WI38 (cell line): ENCODE results near the gene LSAMP.

ENCODE experiments used
- H3K4me3 ChIP-seq: 2 replicates; pipeline ENCODE4 v1.5.1; 2011; ENCODE audit warnings: low read depth, mild to moderate bottlenecking, control low read depth, low read length
- CTCF ChIP-seq: IDR thresholded peaks from 2 replicates; pipeline ENCODE4 v1.5.1; 2012; ENCODE audit warnings: low read depth, mild to moderate bottlenecking, control low read depth, low read length

LSAMP gene

GRCh38 chr3:116341381-116341780, 103.9 kb downstream of the LSAMP start:
- TF ChIP-seq CTCF, result no peak
- no peak overlapping the region for H3K4me3 ChIP-seq

- no peak overlapping the region for H3K4me3 ChIP-seq
- no peak for TF ChIP-seq CTCF
Observed at GRCh38 chr3:116340680-116341216, 104.5 kb downstream of the LSAMP start.

DNA sequence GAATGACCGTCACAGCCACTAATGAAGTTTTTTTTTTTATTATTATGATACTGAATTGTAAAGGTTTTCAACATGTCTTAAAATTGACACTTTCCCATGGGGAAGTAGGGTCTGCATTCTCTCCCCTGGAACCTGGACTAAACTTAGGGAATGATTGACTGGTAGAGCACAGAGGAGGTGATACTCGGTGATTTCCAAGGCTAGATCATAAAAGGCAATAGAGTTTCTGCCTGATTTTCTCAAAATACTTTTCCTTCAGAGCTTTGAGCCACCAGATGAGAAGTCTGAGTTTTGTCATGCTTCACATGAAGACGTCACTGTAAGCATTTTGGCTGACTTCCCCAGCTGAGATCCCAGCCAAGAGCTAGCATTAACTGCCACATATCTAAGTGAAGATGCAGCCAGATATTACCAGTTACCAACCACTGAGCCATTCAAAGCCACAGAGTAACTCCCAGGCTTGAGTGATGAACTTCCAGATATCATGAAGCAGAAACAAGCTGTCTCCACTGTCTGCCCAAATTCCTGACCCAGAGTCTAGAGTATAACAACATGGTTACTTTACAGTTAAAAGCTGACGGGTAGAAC, 105.8 kb downstream of the LSAMP start:
- H3K4me3 ChIP-seq, result no peak overlapping the region
- no peak for TF ChIP-seq CTCF

GRCh38 chr3:116338713-116339112, 106.6 kb downstream of the LSAMP start:
- TF ChIP-seq CTCF, result no peak

GRCh38 chr3:116337229-116337628, 108.1 kb downstream of the LSAMP start:
- no peak overlapping the region for H3K4me3 ChIP-seq
- no peak for TF ChIP-seq CTCF

More at GRCh38 chr3:116338713-116339112, 106.6 kb downstream of the LSAMP start:
- no peak overlapping the region for H3K4me3 ChIP-seq

DNA sequence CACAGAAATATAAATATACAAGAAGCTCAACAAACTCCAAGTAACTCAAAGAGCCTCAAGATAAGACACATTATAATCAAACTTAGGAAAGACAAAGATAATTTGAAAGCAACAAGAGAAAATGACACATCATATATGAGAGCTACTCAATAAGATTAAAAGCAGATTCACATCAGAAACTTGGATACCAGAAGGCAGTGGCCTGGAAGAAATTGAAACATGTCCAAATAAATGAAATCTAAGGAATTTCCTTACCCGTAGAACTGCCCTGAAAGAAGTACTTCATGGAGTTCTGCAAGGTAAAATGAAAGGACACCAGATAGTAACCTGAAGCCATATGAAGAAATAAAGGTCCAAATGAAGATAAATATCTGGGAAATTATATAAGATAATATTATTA, 113.9 kb downstream of the LSAMP start:
- no peak overlapping the region for H3K4me3 ChIP-seq
- no peak for TF ChIP-seq CTCF

GRCh38 chr3:116322750-116323375, 122.4 kb downstream of the LSAMP start:
- H3K4me3 ChIP-seq, result no peak overlapping the region
- TF ChIP-seq CTCF, result no peak
